Measurements from ENCODE around the gene NTRK1.
A peak's percentile ranks its signal among the peaks of the same experiment; 100 is the strongest.

Gene NTRK1

GRCh38 chr1:156844638-156845037 lies 16.0 kb upstream of the NTRK1 start:
- Histone ChIP-seq H3K4me1 (ENCODE audit: insufficient read depth, low read length) (peaks cover 6% of the 10 kb centered on the region; the same call in 1 of the 2 replicates), H3K9ac (ENCODE audit: low read depth, low read length) (no peak overlapping the region; the same call in 1 of the 2 replicates), H3K36me3 (ENCODE audit: insufficient read depth, low read length) (no peaks in the 10 kb centered on the region), H3K9me3 (ENCODE audit: control insufficient read depth, insufficient read depth, low read length) (no peaks in the 10 kb centered on the region)

DNA sequence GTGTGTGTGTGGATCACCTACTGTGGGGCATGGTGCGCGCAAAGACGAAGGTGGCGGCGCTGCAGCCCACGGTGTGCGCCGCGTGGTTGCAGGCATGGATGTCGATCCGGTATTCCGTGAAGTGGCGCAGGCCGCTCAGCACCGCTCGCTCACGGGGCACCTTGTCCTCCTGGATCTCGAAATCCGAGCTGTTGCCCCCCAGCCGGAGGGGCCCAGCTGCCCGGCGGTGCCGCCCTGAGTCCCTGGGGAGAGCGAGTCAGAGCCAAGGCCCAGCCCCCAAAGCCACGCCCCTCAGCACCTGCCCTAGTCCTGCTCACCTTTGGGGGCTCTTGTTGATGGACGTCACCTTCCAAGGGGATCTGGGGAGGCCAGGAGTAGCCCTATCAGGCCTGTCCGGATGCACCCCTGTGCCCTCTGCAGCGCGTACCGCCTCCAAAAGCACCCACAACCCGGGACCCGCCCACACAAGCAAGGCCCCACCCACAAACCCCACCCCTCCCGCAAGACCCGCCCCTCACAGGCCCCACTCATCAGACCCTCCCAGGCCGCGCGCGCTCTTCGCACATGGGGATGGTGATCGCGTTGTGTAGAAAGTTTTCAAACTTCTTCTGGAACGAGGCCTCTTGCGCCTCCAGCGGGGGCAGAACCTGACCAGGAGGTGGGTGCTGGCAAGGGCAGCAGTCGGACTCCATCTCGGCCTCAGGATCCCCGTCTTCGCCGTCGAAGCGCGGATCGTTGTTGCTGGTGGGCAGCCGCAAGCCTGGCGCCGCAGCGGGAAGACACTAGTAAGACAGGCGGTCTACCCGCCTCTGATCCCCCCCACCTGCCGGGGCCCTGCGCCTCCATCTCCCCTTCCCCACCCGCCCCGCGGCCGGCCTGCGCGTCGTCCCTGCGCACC lies 15.4 kb upstream of the NTRK1 start:
- Histone ChIP-seq H3K4me1 (ENCODE audit: insufficient read depth, low read length) (peaks cover 6% of the 10 kb centered on the region; the same call in 1 of the 2 replicates), H3K9ac (ENCODE audit: low read depth, low read length) (no peak overlapping the region; the same call in 1 of the 2 replicates), H3K9me3 (ENCODE audit: control insufficient read depth, insufficient read depth, low read length) (no peaks in the 10 kb centered on the region), H3K36me3 (ENCODE audit: insufficient read depth, low read length) (no peaks in the 10 kb centered on the region)

DNA sequence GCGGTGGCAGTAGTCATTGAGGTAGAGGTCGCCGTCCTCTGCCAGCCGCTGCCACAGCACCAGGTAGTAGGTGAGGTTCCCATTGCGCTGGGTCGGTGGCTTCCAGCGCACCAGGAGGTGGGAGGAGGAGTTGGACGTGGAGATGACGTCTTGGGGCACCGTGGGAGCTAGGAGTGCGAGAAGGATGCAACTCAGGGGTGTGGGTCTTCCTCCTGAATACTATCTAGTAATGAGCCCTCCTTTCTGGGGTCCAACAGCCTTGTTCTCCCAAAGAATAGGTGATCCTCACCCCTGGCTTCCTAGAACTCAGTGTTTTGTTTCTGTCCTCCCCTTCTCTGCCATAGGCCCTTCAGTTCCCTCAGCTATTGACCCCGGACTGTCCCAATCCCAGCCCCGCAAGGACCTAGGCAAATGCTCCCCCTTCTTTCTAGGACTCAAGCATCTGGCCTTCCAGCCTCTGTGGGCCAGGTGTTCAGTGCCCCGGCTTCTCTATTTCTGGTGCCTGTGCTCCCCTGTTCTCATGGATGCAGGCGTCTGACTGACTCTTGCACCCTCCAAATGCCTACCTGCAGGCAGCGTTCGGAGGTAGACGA lies 14.6 kb upstream of the NTRK1 start:
- Histone ChIP-seq H3K9ac (ENCODE audit: low read depth, low read length) (no peak overlapping the region), H3K9me3 (ENCODE audit: control insufficient read depth, insufficient read depth, low read length) (no peaks in the 10 kb centered on the region), H3K4me1 (ENCODE audit: insufficient read depth, low read length) (peaks cover 6% of the 10 kb centered on the region; the same call in 1 of the 2 replicates), H3K36me3 (ENCODE audit: insufficient read depth, low read length) (no peaks in the 10 kb centered on the region)

- H3K9ac ChIP-seq (ENCODE audit: low read depth, low read length): no peak overlapping the region
- H3K36me3 ChIP-seq (ENCODE audit: insufficient read depth, low read length): no peaks in the 10 kb centered on the region
- H3K4me1 ChIP-seq (ENCODE audit: insufficient read depth, low read length): peaks cover 6% of the 10 kb centered on the region; the same call in 1 of the 2 replicates
- no peaks in the 10 kb centered on the region for H3K9me3 ChIP-seq (ENCODE audit: control insufficient read depth, insufficient read depth, low read length)
Observed at GRCh38 chr1:156846643-156847042, 14.0 kb upstream of the NTRK1 start.

GRCh38 chr1:156847591-156848460 lies 12.8 kb upstream of the NTRK1 start:
- peaks cover 6% of the 10 kb centered on the region; the same call in 1 of the 2 replicates for H3K4me1 ChIP-seq (ENCODE audit: insufficient read depth, low read length)
- peak overlapping the region; percentile 26; the same call in 1 of the 2 replicates for H3K9ac ChIP-seq (ENCODE audit: low read depth, low read length)
- no peaks in the 10 kb centered on the region for H3K36me3 ChIP-seq (ENCODE audit: insufficient read depth, low read length)
- H3K9me3 ChIP-seq (ENCODE audit: control insufficient read depth, insufficient read depth, low read length): no peaks in the 10 kb centered on the region

GRCh38 chr1:156848461-156849150 lies 12.1 kb upstream of the NTRK1 start:
- H3K36me3 ChIP-seq (ENCODE audit: insufficient read depth, low read length): no peaks in the 10 kb centered on the region
- H3K4me1 ChIP-seq (ENCODE audit: insufficient read depth, low read length): peaks cover 6% of the 10 kb centered on the region; the same call in 1 of the 2 replicates
- H3K9me3 ChIP-seq (ENCODE audit: control insufficient read depth, insufficient read depth, low read length): no peaks in the 10 kb centered on the region
- peak overlapping the region; percentile 26; the same call in 1 of the 2 replicates for H3K9ac ChIP-seq (ENCODE audit: low read depth, low read length)

DNA sequence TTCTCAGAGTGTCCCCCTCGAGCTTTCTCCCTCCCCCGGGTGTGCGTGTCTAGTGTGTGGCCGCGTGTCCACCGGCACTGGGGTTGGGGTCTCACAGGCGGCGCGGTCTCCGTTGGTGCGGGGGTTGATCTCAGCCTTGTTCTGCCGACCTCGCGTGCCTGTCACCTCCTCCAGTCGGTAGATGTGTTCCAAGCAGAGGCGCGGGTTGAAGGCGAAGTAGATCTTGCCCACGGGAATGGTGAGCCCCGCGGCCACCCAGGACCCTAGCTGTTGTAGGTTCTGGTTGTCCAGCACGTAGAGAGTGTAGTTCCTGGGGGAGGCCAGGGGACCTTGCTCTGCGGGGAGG lies 11.5 kb upstream of the NTRK1 start:
- H3K9me3 ChIP-seq (ENCODE audit: control insufficient read depth, insufficient read depth, low read length): no peaks in the 10 kb centered on the region
- H3K4me1 ChIP-seq (ENCODE audit: insufficient read depth, low read length): peaks cover 6% of the 10 kb centered on the region; the same call in 1 of the 2 replicates
- H3K36me3 ChIP-seq (ENCODE audit: insufficient read depth, low read length): no peaks in the 10 kb centered on the region
- peak overlapping the region; percentile 26; the same call in 1 of the 2 replicates for H3K9ac ChIP-seq (ENCODE audit: low read depth, low read length)

DNA sequence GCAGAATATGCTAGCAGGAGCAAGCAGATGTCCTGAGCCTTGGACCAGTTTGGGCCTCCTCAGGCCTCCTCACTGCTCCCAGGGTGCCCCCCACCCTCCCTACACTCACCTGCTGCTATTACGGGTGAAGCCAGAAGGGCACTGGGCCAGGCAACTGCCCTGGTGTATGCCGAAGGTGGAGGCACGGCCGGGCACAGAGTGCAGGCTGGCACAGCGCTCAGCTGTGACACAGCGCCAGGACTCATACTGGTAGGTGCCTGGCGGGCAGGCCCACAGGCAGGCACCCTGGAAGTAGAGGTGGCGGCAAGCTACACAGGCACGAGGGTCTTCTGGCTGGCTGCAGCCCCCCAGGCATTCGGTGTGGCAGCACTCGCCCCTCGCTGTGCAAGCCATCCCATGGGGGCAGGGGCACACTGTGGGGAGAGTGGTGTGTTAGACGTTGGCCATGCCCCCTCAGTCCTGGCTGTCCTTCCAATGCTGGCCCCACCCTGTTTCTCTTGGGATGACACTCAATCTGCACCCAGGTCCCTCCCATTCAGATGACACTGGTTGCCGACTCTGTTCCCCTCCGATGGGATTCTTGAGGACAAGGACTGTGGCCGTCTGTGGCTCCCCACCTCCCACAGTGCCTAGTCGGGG lies 8.8 kb upstream of the NTRK1 start:
- Histone ChIP-seq H3K36me3 (ENCODE audit: insufficient read depth, low read length) (no peaks in the 10 kb centered on the region), H3K9ac (ENCODE audit: low read depth, low read length) (no peak overlapping the region), H3K4me1 (ENCODE audit: insufficient read depth, low read length) (peaks cover 3% of the 10 kb centered on the region; the same call in 1 of the 2 replicates), H3K9me3 (ENCODE audit: control insufficient read depth, insufficient read depth, low read length) (no peaks in the 10 kb centered on the region)

GRCh38 chr1:156852418-156852874 lies 8.2 kb upstream of the NTRK1 start:
- no peaks in the 10 kb centered on the region for H3K9me3 ChIP-seq (ENCODE audit: control insufficient read depth, insufficient read depth, low read length)
- H3K4me1 ChIP-seq (ENCODE audit: insufficient read depth, low read length): peaks cover 3% of the 10 kb centered on the region; the same call in 1 of the 2 replicates
- no peaks in the 10 kb centered on the region for H3K36me3 ChIP-seq (ENCODE audit: insufficient read depth, low read length)
- no peak overlapping the region for H3K9ac ChIP-seq (ENCODE audit: low read depth, low read length)

- H3K9ac ChIP-seq (ENCODE audit: low read depth, low read length): no peak overlapping the region
- H3K9me3 ChIP-seq (ENCODE audit: control insufficient read depth, insufficient read depth, low read length): no peaks in the 10 kb centered on the region
- no peaks in the 10 kb centered on the region for H3K36me3 ChIP-seq (ENCODE audit: insufficient read depth, low read length)
- no peaks in the 10 kb centered on the region for H3K4me1 ChIP-seq (ENCODE audit: insufficient read depth, low read length)
Observed at GRCh38 chr1:156853761-156854160, 6.9 kb upstream of the NTRK1 start.

DNA sequence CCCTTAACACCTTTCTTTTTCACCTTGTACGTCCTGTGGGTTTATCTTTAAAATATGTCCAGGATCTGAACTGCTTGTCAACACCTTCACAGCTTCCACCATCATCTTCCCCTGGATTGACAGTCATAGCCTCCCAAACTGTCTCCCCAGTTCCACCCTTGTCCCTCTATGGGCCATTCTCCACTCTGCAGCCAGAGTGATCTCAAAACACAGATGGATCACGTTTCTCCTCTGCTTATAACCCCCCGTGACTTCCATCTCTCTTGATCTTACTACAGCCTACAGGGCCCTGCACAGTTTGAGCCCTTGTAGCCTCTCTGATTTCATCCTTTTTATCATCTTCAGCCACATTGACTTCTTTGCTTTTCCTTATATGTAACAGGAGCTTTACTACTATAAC lies 6.0 kb upstream of the NTRK1 start:
- Histone ChIP-seq H3K9ac (ENCODE audit: low read depth, low read length) (no peak overlapping the region), H3K9me3 (ENCODE audit: control insufficient read depth, insufficient read depth, low read length) (no peaks in the 10 kb centered on the region), H3K4me1 (ENCODE audit: insufficient read depth, low read length) (no peaks in the 10 kb centered on the region), H3K36me3 (ENCODE audit: insufficient read depth, low read length) (no peaks in the 10 kb centered on the region)

GRCh38 chr1:156856282-156856785 lies 4.3 kb upstream of the NTRK1 start:
- Histone ChIP-seq H3K9ac (ENCODE audit: low read depth, low read length) (no peak overlapping the region), H3K36me3 (ENCODE audit: insufficient read depth, low read length) (no peaks in the 10 kb centered on the region), H3K4me1 (ENCODE audit: insufficient read depth, low read length) (no peaks in the 10 kb centered on the region), H3K9me3 (ENCODE audit: control insufficient read depth, insufficient read depth, low read length) (no peaks in the 10 kb centered on the region)

- Histone ChIP-seq H3K36me3 (ENCODE audit: insufficient read depth, low read length) (no peaks in the 10 kb centered on the region), H3K4me1 (ENCODE audit: insufficient read depth, low read length) (no peaks in the 10 kb centered on the region), H3K9ac (ENCODE audit: low read depth, low read length) (no peak overlapping the region), H3K9me3 (ENCODE audit: control insufficient read depth, insufficient read depth, low read length) (no peaks in the 10 kb centered on the region)
Observed at GRCh38 chr1:156857532-156857931, 3.1 kb upstream of the NTRK1 start.
